ENCODE measurements around the gene PAPPA2. TPM values are rescaled to one million over a fixed set of nuclear protein-coding genes. Genes with fewer than 3 reads are reported as not detected.
A peak's percentile ranks its signal among the peaks of the same experiment; 100 is the strongest.

Gene PAPPA2
- total and polyA plus RNA-seq, 2 donors from 2014 or later = 4.9 to 93.5 TPM

GRCh38 chr1:176803596-176803995 is 340.6 kb downstream of the PAPPA2 start:
- no peak for TF ChIP-seq CTCF (IDR thresholded peaks at IDR 0.05; ENCODE audit: borderline replicate concordance, extremely low read depth, insufficient read depth)
- Histone ChIP-seq H3K27me3 (ENCODE audit: control insufficient read depth, insufficient read depth, low read length) (no peaks in the 10 kb centered on the region), H3K9me3 (ENCODE audit: control insufficient read depth in 2 of 3, insufficient read depth in 1 of 3, low read length in 3 of 3) (no peaks in the 10 kb centered on the region), H3K4me1 (ENCODE audit: control insufficient read depth in 2 of 3, insufficient read depth in 2 of 3, low read depth in 1 of 3, low read length in 3 of 3) (no peaks in the 10 kb centered on the region), H3K27ac (ENCODE audit: low read depth in 2 of 2, low read length in 2 of 2) (no peak overlapping the region), H3K9ac (ENCODE audit: low read length in 3 of 3) (no peak overlapping the region), H3K36me3 (ENCODE audit: control insufficient read depth in 2 of 3, insufficient read depth in 3 of 3, low read length in 3 of 3) (no peaks in the 10 kb centered on the region), H3K4me3 (ENCODE audit: low read length in 3 of 3) (no peak overlapping the region)
- FAIRE-seq (no peak), DNase-seq (no peak)
- intact Hi-C loops (cut with DNase I) = no loop called here

- Histone ChIP-seq H3K27ac (ENCODE audit: low read depth in 2 of 2, low read length in 2 of 2) (no peak overlapping the region), H3K27me3 (ENCODE audit: control insufficient read depth, insufficient read depth, low read length) (no peaks in the 10 kb centered on the region), H3K36me3 (ENCODE audit: control insufficient read depth in 2 of 3, insufficient read depth in 3 of 3, low read length in 3 of 3) (no peaks in the 10 kb centered on the region), H3K4me3 (ENCODE audit: low read length in 3 of 3) (no peak overlapping the region), H3K9me3 (ENCODE audit: control insufficient read depth in 2 of 3, insufficient read depth in 1 of 3, low read length in 3 of 3) (no peaks in the 10 kb centered on the region), H3K4me1 (ENCODE audit: control insufficient read depth in 2 of 3, insufficient read depth in 2 of 3, low read depth in 1 of 3, low read length in 3 of 3) (no peaks in the 10 kb centered on the region), H3K9ac (ENCODE audit: low read length in 3 of 3) (no peak overlapping the region)
- DNase-seq = no peak
- TF ChIP-seq CTCF (IDR thresholded peaks at IDR 0.05; ENCODE audit: borderline replicate concordance, extremely low read depth, insufficient read depth) = no peak
- intact Hi-C loops (cut with DNase I) = no loop called here
- no peak for FAIRE-seq
Observed at GRCh38 chr1:176809292-176809691, 346.3 kb downstream of the PAPPA2 start.

GRCh38 chr1:176811511-176812288 is 348.7 kb downstream of the PAPPA2 start:
- no peaks in the 10 kb centered on the region for H3K9me3 ChIP-seq (ENCODE audit: control insufficient read depth in 2 of 3, insufficient read depth in 1 of 3, low read length in 3 of 3)
- no peaks in the 10 kb centered on the region for H3K27me3 ChIP-seq (ENCODE audit: control insufficient read depth, insufficient read depth, low read length)
- intact Hi-C loops (cut with DNase I) = no loop called here
- DNase-seq = peak in 2 of 5 donors; percentile 46 to 53
- no peak for TF ChIP-seq CTCF (IDR thresholded peaks at IDR 0.05; ENCODE audit: borderline replicate concordance, extremely low read depth, insufficient read depth)
- no peaks in the 10 kb centered on the region for H3K4me1 ChIP-seq (ENCODE audit: control insufficient read depth in 2 of 3, insufficient read depth in 2 of 3, low read depth in 1 of 3, low read length in 3 of 3)
- no peaks in the 10 kb centered on the region for H3K36me3 ChIP-seq (ENCODE audit: control insufficient read depth in 2 of 3, insufficient read depth in 3 of 3, low read length in 3 of 3)
- H3K27ac ChIP-seq (ENCODE audit: low read depth in 2 of 2, low read length in 2 of 2) = no peak overlapping the region
- FAIRE-seq = no peak
- H3K4me3 ChIP-seq (ENCODE audit: low read length in 3 of 3) = no peak overlapping the region
- H3K9ac ChIP-seq (ENCODE audit: low read length in 3 of 3) = no peak overlapping the region

All from kidney (tissue), 14 donors.